Dermis blood vessel endothelial cell (primary cell): Measurements from ENCODE around the gene ADGRE2. TPM values are rescaled to one million over a fixed set of nuclear protein-coding genes. Genes with fewer than 3 reads are reported as not detected.
"Not testable (repeated sequence)": the region's sequence is repeated elsewhere in the genome, so short reads cannot be mapped to it uniquely, and the experiment has no call there.

Source experiments
- DNase-seq: peaks from one replicate; pipeline ENCODE4 v3.0.0; 2010
- total RNA-seq: library from RNA; depleted of rRNA; stranded (reverse); fragments of >200 nt; gene quantifications from 2 replicates; pipeline ENCODE4 v1.2.3, GENCODE V29; 2014

ADGRE2 gene
- 0.09 and 0.17 TPM in 2 replicates for total RNA-seq

- not testable (repeated sequence) for DNase-seq
Measured at GRCh38 chr19:14778110-14778845, at the start of gene ADGRE2. ADGRE2 (minus strand) TSS chr19:14778560; CDS start chr19:14776756, 1,804 bp downstream.

- DNase-seq, result no peak
Measured at GRCh38 chr19:14826006-14826405, 47.6 kb upstream of the ADGRE2 start.

- DNase-seq, result no peak
Measured at GRCh38 chr19:14821937-14822336, 43.6 kb upstream of the ADGRE2 start.

GRCh38 chr19:14818588-14818987 lies 40.2 kb upstream of the ADGRE2 start:
- DNase-seq, result no peak

GRCh38 chr19:14817052-14817451 lies 38.7 kb upstream of the ADGRE2 start:
- no peak for DNase-seq

GRCh38 chr19:14814982-14815652 lies 36.8 kb upstream of the ADGRE2 start:
- no peak for DNase-seq

GRCh38 chr19:14809272-14810057 lies 31.1 kb upstream of the ADGRE2 start:
- no peak for DNase-seq

- no peak for DNase-seq
Measured at GRCh38 chr19:14804765-14805164, 26.4 kb upstream of the ADGRE2 start.

- DNase-seq, result no peak
Measured at GRCh38 chr19:14798760-14799159, 20.4 kb upstream of the ADGRE2 start.

GRCh38 chr19:14796021-14796420 lies 17.7 kb upstream of the ADGRE2 start:
- no peak for DNase-seq

GRCh38 chr19:14795078-14795721 lies 16.8 kb upstream of the ADGRE2 start:
- DNase-seq, result no peak

GRCh38 chr19:14792250-14792649 lies 13.9 kb upstream of the ADGRE2 start:
- DNase-seq, result not testable (repeated sequence)

GRCh38 chr19:14786421-14786851 lies 8.1 kb upstream of the ADGRE2 start:
- peak; percentile 25 for DNase-seq

- DNase-seq, result not testable (repeated sequence)
Measured at GRCh38 chr19:14785102-14785793, 6.9 kb upstream of the ADGRE2 start.

- DNase-seq, result peak; percentile 12
Measured at GRCh38 chr19:14784730-14785101, 6.4 kb upstream of the ADGRE2 start.

GRCh38 chr19:14783410-14783998 lies 5.1 kb upstream of the ADGRE2 start:
- not testable (repeated sequence) for DNase-seq

- no peak for DNase-seq
Measured at GRCh38 chr19:14782626-14783409, 4.5 kb upstream of the ADGRE2 start.

GRCh38 chr19:14781713-14782536 lies 3.6 kb upstream of the ADGRE2 start:
- DNase-seq, result not testable (repeated sequence)

- DNase-seq, result not testable (repeated sequence)
Measured at GRCh38 chr19:14780622-14781225, 2.4 kb upstream of the ADGRE2 start.
